CD4-positive, alpha-beta T cell treated with Interleukin-17A for 4 hours (primary cell): ENCODE results near the gene IVD.

Experiments used
- DNase-seq: peaks from one replicate; pipeline ENCODE4 v3.0.0-alpha.2; 2020; ENCODE audit warnings: mixed read lengths

Gene IVD

GRCh38 chr15:40379374-40379773 lies 26.2 kb upstream of the IVD start:
- no peak for DNase-seq

- DNase-seq = no peak
These were observed 25.7 kb upstream of the IVD start for GRCh38 chr15:40379853-40380252.

DNA sequence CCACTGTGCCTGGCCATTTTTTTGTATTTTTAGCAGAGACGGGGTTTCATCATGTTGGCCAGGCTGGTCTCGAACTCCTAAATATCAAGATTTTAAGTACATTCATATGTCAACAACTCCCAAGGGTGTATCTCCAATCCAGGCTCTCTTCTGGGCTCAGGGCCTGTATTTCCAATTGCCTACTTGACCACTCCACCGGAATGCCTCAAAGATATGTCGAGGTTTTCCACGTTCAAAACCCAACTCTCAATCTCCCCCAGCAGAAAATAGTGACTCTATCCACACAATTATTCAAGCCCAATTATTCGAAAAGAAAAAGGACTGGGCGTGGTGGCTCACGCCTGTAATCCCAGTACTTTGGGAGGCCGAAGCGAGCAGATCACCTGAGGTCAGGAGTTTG lies 25.0 kb upstream of the IVD start:
- DNase-seq = no peak

GRCh38 chr15:40381818-40382529 lies 23.6 kb upstream of the IVD start:
- DNase-seq = no peak

DNA sequence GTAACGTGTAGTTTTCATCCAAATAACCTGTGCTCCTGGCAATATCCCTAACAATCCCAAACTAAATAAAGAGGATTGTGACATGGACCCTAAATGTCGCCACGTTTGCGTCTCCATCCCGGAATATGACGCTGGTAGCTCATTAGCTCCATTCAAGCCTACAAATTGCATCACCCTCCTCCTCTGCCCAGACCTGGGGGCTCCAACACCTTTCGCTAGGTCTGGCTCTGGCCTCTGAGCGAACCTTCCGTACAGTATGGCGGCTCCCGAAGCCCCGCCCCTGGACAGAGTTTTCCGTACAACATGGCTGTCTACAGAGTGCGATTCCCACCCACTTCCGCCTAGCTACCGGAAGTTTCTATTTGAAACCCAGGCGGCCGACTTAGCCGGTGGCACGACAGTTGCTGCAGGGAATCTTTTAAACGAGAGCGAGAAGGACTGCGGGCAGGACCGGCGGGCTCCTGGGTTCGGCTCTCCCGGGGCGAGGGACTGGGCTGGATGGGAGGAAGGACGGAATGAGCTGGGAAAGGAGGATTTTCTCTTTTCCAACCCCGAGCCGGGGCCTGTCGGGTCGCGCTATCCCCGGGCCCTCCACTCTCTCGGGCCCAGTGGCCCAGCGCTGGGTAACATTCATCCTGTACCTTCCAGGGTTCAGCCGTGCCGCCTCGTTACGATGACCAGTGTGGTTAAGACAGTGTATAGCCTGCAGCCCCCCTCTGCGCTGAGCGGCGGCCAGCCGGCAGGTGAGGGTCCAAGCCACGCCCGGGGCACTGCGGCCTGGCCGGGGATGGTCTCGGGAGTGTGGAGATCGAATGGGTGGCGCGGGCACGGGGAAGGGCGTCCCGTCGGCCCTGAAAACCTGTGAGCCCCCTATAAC lies 22.8 kb upstream of the IVD start, which contains the start of gene KNSTRN:
Gene KNSTRN (plus strand): TSS at position 142 of the 877 bp plus-strand sequence. CDS start 115 bp downstream, at position 257.
- DNase-seq = peak; percentile 96

DNA sequence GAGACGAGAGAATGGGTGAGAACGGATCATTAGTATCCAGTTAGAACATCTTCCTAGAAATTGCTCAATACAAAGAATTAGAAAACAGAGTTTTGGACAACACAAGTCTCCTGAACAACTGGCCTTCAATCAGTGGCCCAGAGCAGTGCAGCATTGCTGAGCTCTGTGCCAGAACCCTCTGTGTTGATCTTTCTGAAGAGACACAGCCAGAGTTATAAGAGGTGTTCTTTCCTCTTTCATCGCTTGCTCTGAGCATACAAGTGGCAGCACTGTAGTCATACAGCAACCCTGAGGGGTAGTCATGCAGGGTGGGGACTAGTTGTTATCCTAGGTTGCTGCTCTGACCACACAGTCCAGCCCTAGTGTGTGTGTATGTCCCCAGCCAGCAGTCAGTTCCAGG lies 19.1 kb upstream of the IVD start:
- DNase-seq = no peak

DNA sequence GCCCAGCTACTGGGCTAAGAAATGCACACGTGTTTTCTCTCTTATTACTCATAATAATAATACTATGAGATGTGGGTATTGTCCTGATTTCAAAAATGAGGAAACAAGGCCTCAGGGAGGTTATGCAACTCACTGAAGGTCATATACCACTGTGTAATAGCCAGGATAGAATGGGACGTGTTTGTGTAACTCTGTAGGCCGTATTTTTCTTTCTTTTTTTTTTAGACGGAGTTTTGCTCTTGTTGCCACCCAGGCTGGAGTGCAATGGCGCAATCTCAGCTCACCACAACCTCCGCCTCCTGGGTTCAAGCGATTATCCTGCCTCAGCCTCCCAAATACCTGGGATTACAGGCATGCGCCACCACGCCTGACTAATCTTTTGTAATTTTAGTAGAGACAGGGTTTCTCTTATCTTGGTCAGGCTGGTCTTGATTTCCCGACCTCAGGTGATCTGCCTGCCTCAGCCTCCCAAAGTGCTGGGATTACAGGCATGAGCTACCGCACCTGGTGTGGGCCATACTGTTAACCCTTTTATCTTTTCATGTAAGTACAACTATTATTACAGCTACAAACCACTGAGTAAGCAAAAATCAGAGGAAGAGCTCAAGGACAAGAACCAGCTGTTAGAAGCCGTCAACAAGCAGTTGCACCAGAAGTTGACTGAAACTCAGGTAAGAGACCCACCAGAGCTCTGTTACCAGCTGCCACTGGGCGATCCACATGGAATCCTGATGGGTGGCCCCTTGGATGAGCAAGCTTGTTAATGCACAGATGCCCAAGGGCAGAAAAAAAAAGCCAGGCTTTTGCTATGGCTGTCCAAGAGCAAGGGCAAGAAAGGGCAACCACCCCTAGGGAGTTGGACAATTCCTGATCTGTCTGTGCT lies 16.4 kb upstream of the IVD start:
- DNase-seq = no peak

DNA sequence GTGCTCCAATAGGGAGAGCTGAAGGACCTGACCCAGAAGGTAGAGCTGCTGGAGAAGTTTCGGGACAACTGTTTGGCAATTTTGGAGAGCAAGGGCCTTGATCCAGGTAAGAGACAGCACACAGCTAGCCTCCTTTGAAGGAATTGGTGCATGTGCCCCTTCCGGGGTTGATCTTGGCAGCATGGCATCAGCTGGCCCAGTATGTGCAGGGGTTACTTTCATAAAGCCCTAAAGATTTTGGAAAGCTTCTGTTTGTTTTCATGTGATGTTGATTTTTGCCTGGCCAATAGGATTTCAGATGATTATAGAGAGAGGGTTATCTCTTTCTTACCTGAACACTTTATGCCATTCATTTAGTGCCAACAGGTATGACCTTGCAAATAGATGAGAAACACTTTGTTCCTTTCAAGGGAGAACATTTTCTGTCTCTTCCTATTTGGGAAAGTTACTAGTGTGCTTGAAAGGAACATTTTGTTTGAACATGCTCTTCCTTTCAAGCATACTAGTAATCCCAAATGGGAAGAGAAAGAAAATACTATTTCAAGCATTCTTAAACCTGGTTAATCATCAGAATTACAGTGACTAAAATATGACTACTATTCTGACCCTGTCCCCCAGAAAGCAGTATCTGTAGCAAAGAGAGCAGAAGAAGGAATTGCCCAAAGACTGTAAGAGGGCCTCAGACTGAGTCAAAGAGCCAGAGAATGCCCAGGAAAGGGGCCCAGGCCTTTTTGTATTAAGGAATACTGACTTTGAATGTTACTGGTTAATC lies 15.6 kb upstream of the IVD start:
- no peak for DNase-seq

DNA sequence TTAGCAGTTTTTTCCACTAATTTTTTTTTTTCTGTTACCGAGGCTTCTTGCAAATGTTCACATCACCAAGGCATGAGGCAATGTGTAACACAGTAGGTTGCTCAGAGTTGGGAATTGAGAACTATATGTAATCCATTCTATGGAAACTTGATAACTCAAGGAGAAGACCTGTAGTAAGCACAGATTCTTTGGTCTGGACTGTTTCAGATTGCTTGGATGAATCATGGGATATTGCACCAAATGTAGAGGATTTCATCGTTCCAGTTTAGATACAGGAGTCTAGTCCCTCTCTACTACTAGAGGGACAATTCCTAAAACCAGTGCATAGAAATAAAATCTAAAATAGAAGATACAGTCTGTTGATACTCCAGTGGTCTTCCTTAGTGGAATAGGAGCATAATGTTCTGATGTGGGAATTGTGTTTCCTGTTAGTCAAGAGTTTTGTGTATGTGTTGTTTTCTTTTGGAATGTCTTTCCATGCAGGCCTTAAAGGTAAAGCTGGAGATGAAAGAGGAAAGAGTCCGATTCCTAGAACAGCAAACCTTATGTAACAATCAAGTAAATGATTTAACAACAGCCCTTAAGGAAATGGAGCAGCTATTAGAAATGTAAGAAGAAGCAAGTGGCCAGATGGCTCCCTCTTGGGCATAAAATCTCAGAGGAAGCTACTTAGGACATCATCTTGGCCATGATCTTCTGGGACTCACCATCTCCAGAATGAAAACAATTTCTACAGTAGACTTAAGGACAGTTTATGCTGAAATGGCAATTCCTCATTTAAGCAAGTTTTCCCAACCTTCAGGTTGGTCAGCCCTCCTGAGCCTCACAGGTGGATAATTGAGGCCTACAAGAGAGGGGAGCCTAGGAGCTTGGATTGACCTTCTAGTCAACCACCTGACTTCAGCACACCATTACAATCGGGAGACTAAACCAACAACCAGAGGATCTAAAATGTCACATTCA lies 12.3 kb upstream of the IVD start:
- DNase-seq = no peak

- DNase-seq = no peak
These were observed 7.7 kb upstream of the IVD start for GRCh38 chr15:40397688-40398412.

DNA sequence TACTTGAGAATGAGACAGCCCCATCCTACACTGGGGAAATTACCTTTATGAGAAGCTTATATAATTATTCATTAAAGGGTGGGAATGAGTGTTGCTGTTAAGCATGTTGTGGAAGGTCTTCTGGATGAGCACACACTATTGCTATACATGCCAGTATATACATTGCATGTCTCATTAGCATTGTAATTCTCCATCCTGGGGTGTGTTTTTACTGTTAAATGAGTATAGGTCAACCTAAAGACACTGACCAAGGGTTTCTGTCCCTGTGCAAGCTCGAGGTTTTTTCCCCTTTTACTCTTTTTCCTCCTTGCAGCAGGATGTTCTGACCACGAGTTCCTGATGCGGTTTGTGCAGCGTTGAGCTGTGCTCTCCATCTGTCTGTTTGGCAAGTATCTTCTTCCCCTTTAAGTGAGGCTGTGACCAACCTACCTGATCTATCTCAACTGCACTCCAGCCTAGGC lies 7.2 kb upstream of the IVD start:
- DNase-seq = peak; percentile 23

GRCh38 chr15:40399370-40399769 lies 6.2 kb upstream of the IVD start:
- DNase-seq = no peak

- DNase-seq = no peak
These were observed 1.9 kb downstream of the IVD start for GRCh38 chr15:40407330-40407990.

DNA sequence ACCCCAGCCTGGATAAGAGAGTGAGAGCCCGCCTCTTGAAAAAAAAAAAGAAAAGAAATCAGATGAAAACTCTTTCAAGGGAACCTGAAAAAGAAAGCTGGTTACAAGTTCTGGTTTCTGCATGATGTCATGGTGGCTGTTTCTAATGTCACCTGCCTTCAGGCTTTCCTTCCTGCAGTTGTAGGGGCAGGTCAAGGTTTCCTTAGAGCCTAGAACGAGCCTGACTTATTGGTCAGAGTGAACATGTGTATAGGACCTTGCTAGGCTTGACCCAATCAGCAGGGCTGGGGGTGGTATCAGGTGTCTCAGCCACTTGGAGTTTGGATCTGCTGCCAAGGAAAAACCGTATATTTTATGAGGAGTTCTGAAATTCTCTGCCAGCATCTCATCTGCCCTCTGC lies 3.8 kb downstream of the IVD start:
- no peak for DNase-seq

- no peak for DNase-seq
These were observed 4.9 kb downstream of the IVD start for GRCh38 chr15:40410476-40410875.

DNA sequence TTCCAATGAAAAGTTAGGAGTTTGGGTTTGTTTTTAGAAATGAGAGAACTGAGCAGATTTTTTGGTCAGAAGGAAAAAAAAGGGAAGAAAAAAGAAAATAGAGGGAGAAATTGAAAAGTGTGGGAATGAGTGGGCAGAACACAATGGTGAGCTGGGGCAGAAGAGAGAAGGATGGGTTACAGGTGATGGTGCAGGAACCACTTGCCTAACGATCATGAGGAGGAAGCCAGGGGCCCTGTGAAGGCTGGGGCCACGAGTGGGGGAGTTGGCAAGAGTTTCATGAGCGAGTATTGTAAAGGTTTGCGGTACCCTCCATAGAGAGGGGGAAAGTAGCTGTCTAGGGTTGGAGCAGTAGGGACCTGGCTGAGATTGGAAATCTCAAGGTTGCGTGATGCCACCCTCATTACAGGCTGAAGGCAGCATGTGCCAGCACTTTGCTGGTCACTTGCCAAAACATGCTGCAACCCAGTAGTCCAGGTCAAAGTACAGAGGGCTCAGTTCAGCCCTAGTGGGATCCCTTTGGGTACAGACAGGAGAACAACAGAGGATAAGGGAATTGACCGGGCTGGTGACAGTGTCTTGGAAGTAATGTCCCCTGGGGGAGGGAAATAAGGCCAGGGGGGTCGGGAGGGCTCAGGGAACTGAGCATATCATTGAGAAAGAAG lies 6.6 kb downstream of the IVD start:
- no peak for DNase-seq

- DNase-seq = no peak
These were observed 7.4 kb downstream of the IVD start for GRCh38 chr15:40413036-40413435.

DNA sequence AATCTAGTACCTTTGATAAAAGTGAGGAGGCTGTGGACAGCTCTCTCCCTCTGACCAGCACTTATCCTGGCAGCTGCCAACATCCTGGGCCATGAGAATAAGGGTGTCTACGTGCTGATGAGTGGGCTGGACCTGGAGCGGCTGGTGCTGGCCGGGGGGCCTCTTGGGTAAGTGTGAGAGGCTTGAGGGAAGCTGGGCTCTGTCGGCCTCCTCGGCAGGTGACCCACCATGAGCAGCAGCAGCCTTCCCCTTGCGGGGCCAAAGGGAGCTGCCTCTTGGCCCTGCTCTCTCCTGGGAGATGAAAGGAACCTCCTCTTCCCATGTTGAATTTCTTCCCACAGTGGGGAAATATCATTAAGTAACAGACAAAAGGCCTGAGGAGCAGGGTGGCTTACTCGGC lies 9.2 kb downstream of the IVD start:
- DNase-seq = no peak

- no peak for DNase-seq
These were observed 9.6 kb downstream of the IVD start for GRCh38 chr15:40415226-40415625.
